NB4 (cell line): ENCODE measurements around the gene GCLC.

Source experiments
- DNase-seq: peaks from one replicate; pipeline ENCODE4 v3.0.0; 2010; ENCODE audit warnings: low read depth
- H3K4me3 ChIP-seq: one replicate; pipeline ENCODE4 v1.5.1; 2011; ENCODE audit warnings: mild to moderate bottlenecking, low read depth, low read length, moderate library complexity
- MYC ChIP-seq: IDR thresholded peaks from 2 replicates; pipeline ENCODE4 v1.6.1; 2011; ENCODE audit warnings: low read depth, low read length
- POLR2A ChIP-seq: IDR thresholded peaks from 2 replicates; pipeline ENCODE4 v1.6.1; 2011; ENCODE audit warnings: mild to moderate bottlenecking; ENCODE audit not compliant: insufficient read length; ENCODE audit errors: extremely low read depth
- TF ChIP-seq, protein P1 (sequence below): IDR thresholded peaks from 2 replicates; pipeline ENCODE4 v1.6.1; 2011; ENCODE audit warnings: low read depth, low read length
- TF ChIP-seq, protein P2 (sequence below): IDR thresholded peaks from one replicate; pipeline ENCODE4 v1.5.1; 2012; ENCODE audit warnings: low read depth, low read length

The GCLC gene

DNA sequence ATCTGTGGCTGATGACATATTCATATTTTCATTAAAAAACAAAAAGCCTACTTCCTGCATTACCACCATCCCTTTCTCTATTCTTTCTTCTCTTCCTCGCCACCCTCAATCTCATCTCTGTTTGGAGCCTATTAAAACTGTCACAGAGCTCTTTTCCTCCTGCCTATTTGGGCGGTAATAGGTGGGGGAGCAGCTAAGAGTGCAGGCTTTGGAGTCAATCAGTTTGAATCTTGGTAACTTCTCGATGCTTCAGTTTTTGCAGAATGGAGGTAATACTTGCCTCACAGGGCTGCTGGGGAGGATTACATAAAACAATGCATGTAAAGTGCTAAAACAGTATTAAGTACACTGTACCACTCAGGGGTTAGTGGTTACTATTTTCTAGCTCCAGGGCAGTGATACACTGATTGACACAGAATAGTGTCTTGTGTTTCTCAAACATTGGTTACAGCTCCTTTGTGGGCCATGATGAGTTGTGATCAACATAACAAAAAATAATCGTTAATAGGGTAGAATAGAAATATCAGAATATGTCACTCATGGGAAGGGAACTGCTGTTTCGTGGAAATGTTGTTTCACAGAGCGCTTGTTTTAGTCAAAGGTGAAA lies 14.0 kb downstream of the GCLC start:
- TF ChIP-seq POLR2A (no peak), MYC (no peak)
- TF ChIP-seq, protein P1, sequence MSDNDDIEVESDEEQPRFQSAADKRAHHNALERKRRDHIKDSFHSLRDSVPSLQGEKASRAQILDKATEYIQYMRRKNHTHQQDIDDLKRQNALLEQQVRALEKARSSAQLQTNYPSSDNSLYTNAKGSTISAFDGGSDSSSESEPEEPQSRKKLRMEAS, result no peak
- TF ChIP-seq, protein P2, sequence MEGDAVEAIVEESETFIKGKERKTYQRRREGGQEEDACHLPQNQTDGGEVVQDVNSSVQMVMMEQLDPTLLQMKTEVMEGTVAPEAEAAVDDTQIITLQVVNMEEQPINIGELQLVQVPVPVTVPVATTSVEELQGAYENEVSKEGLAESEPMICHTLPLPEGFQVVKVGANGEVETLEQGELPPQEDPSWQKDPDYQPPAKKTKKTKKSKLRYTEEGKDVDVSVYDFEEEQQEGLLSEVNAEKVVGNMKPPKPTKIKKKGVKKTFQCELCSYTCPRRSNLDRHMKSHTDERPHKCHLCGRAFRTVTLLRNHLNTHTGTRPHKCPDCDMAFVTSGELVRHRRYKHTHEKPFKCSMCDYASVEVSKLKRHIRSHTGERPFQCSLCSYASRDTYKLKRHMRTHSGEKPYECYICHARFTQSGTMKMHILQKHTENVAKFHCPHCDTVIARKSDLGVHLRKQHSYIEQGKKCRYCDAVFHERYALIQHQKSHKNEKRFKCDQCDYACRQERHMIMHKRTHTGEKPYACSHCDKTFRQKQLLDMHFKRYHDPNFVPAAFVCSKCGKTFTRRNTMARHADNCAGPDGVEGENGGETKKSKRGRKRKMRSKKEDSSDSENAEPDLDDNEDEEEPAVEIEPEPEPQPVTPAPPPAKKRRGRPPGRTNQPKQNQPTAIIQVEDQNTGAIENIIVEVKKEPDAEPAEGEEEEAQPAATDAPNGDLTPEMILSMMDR, result no peak
- no peak overlapping the region for H3K4me3 ChIP-seq
- no peak for DNase-seq

DNA sequence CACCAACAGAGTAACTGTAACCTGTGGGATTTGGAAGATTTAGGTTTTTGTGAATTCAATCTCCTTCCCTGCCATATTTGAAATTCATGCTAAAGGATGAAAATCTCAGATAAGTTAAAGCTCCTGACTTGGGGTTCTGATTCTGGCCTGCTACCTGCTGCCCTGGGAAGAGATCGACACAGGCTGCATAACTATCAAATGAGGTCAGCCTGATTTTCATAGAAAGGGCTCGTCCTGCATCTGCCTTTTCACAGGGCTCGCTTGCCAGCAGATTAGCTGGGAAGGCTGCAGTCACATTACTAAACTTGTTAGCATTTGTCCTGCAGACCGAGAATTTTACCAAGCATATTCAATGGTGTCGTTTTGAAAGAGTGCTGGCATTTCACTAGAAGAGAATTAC lies 14.6 kb downstream of the GCLC start:
- no peak for DNase-seq
- TF ChIP-seq POLR2A, result no peak
- TF ChIP-seq, protein P1, result no peak
- TF ChIP-seq MYC, result no peak
- TF ChIP-seq, protein P2, result no peak
- H3K4me3 ChIP-seq, result no peak overlapping the region

DNA sequence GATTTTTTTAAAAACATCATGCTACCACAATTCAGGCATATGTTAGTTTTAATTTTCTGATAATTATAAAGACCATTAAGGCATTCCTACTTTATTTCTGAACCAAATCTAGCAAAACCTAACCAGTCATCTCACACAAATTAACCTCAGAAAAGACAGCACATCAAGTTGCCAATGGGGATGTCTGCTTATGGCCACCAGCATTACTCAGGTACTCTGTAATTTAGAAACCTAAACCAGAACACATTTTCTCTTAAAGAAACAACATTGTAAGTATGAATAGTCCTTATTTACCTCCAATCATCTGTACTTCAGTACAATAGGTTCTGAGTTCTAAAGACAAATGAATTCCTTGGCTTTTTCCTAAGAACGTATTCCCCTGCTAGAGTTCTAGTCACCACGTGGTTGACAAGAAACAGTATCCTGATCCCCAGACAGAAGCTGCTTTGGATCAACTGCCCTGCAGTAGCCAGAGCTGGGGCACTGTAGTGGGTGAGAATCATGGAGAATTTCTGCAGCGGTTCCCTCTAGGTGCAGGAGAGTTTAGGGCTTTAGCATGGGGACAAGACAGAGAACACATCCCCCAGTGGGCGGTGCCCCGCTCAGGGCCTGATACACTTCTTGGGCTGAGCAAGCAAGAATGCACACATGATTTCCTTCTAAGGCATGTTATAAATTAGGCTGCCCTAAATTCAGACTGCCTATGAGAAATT lies 15.4 kb downstream of the GCLC start:
- DNase-seq, result no peak

DNA sequence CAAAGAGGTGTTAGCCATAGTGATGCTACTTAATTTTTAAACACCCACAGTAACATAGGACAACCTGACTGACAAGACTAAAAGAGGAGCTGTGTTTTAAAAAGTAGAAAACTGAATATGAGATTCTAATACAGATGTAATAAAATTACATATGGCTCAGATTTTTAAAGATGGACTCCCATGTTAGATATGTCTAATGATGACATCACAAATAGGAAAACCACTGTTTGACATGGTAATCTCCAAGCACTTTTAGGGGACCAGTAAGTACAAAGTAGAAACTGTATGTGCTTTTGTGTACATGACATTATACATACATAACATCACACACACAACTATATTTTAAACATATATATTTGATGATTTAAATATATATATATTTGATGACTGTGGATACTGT lies 16.8 kb downstream of the GCLC start:
- H3K4me3 ChIP-seq, result no peak overlapping the region
- no peak for DNase-seq

More for the DNA sequence above, 15.4 kb downstream of the GCLC start:
- no peak for TF ChIP-seq POLR2A
- TF ChIP-seq, protein P2, result no peak
- no peak for TF ChIP-seq MYC
- TF ChIP-seq, protein P1, result no peak
- H3K4me3 ChIP-seq, result no peak overlapping the region

DNA sequence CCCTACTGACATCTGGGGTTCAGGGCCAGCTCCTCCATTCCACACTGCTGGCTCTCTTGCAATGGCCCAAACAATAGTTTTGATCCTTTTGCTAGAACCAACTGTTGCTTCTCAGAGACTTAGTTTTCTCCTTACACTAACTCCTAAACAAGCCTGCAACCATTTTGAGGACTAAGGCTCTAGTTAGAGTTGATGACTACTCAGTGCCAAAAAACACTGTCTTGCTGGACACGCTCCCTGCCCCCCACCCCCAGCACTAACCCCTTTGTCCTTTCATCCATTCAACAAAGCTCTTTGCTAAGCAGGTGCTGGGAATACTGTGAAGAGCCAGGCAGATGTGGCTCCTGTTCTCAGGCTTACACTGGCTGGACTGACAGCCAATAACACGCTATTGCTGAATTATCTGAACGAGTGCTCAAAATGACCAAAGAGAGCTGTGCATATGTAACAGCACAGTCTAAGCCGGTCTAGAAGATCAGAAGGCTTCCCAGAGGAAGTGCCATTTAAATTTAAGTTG lies 17.6 kb downstream of the GCLC start:
- TF ChIP-seq POLR2A (no peak), MYC (no peak)
- TF ChIP-seq, protein P2, result no peak
- no peak overlapping the region for H3K4me3 ChIP-seq
- no peak for DNase-seq

More for the DNA sequence above, 16.8 kb downstream of the GCLC start:
- TF ChIP-seq, protein P1, result no peak

DNA sequence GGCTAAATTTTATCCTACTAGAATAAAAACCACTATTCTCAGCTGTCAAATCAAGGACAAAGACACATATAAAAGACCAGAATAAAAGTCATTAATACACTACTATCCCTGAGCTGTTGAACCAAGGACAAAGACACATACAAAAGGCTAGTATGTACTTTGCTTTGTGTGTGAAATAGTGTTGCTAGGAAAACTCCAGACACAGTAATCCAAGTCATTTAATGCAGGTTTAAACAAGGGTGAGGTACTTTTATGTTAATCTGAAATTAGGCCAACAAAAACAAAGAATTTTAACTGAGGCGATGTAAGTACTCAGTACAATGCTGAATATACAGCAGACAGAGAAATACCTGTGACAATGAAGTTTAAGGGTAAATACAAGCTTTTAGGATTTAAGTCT lies 18.9 kb downstream of the GCLC start:
- no peak overlapping the region for H3K4me3 ChIP-seq
- DNase-seq, result no peak
- TF ChIP-seq POLR2A, result no peak
- TF ChIP-seq, protein P1, result no peak
- TF ChIP-seq, protein P2, result no peak
- no peak for TF ChIP-seq MYC
